GM06990 (cell line): Measurements from ENCODE around the gene NLRP6.

Experiments
- DNase-seq: peaks from one replicate; pipeline ENCODE4 v3.0.0-alpha.2; 2011; ENCODE audit not compliant: insufficient read length; ENCODE audit errors: extremely low read depth
- H3K27me3 ChIP-seq: replicated peaks from 2 replicates; pipeline ENCODE4 v1.6.0; 2011; ENCODE audit warnings: low read length; ENCODE audit not compliant: control insufficient read depth, insufficient read depth
- H3K36me3 ChIP-seq: 2 replicates; pipeline ENCODE4 v1.5.1; 2011; ENCODE audit warnings: low read length; ENCODE audit not compliant: control insufficient read depth, insufficient read depth
- H3K4me3 ChIP-seq: replicated peaks from 2 replicates; pipeline ENCODE4 v1.5.1; 2011; ENCODE audit warnings: low read depth, mild to moderate bottlenecking, control low read depth, low read length
- CTCF ChIP-seq: IDR thresholded peaks from 2 replicates; pipeline ENCODE4 v1.5.1; 2011; ENCODE audit warnings: low read length, control low read depth, mild to moderate bottlenecking, inconsistent platforms; ENCODE audit not compliant: insufficient read depth, poor library complexity, severe bottlenecking

The NLRP6 gene

GRCh38 chr11:276219-276618 lies 2.0 kb upstream of the NLRP6 start:
- Histone ChIP-seq H3K4me3 (no peak overlapping the region), H3K36me3 (no peaks in the 10 kb centered on the region), H3K27me3 (no peaks in the 10 kb centered on the region; the same call in 1 of the 2 replicates)
- TF ChIP-seq CTCF = no peak
- no peak for DNase-seq

- TF ChIP-seq CTCF = no peak
- Histone ChIP-seq H3K4me3 (no peak overlapping the region), H3K27me3 (peaks cover 2% of the 10 kb centered on the region; the same call in 1 of the 2 replicates), H3K36me3 (no peaks in the 10 kb centered on the region)
- DNase-seq = no peak
Observed at GRCh38 chr11:279040-279965, 1.1 kb downstream of the NLRP6 start.

GRCh38 chr11:279966-280705 lies 1.9 kb downstream of the NLRP6 start:
- no peak for TF ChIP-seq CTCF

GRCh38 chr11:280706-281485 lies 2.7 kb downstream of the NLRP6 start:
- no peak overlapping the region for H3K4me3 ChIP-seq
- no peak for DNase-seq
- no peaks in the 10 kb centered on the region for H3K36me3 ChIP-seq
- TF ChIP-seq CTCF = no peak
- peaks cover 2% of the 10 kb centered on the region; the same call in 1 of the 2 replicates for H3K27me3 ChIP-seq

More at GRCh38 chr11:279966-280705, 1.9 kb downstream of the NLRP6 start:
- DNase-seq = no peak
- Histone ChIP-seq H3K4me3 (no peak overlapping the region), H3K36me3 (no peaks in the 10 kb centered on the region), H3K27me3 (peaks cover 2% of the 10 kb centered on the region; the same call in 1 of the 2 replicates)

GRCh38 chr11:281486-282161 lies 3.4 kb downstream of the NLRP6 start:
- peaks cover 2% of the 10 kb centered on the region; the same call in 1 of the 2 replicates for H3K27me3 ChIP-seq
- H3K4me3 ChIP-seq = no peak overlapping the region
- no peak for DNase-seq
- TF ChIP-seq CTCF = no peak
- H3K36me3 ChIP-seq = no peaks in the 10 kb centered on the region
